ENCODE results near the gene LONRF2.

DNA sequence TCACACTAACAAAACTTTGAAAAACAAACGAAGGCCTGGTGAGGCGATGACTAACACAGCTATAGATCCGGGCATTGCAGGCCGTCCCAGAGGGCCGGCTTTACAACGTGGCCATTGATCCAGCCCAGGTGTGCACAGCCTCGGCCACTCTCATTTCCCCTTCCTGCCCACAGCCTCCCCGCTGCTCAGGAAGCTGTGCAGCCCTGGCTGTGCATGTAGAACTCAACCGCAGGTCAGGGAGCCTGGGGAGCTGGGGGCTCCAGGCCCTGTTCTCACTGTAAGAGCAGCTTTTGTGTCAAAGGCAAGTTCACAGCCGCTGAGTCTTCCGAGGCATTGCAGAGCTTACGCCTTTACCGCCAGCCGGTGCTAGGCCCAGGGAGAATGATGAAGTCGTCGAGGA, 87.2 kb downstream of the LONRF2 start:
- TF ChIP-seq EZH2phosphoT487 (IDR thresholded peaks at IDR 0.05; ENCODE audit: low read depth): no peak
- TF ChIP-seq, protein P1, sequence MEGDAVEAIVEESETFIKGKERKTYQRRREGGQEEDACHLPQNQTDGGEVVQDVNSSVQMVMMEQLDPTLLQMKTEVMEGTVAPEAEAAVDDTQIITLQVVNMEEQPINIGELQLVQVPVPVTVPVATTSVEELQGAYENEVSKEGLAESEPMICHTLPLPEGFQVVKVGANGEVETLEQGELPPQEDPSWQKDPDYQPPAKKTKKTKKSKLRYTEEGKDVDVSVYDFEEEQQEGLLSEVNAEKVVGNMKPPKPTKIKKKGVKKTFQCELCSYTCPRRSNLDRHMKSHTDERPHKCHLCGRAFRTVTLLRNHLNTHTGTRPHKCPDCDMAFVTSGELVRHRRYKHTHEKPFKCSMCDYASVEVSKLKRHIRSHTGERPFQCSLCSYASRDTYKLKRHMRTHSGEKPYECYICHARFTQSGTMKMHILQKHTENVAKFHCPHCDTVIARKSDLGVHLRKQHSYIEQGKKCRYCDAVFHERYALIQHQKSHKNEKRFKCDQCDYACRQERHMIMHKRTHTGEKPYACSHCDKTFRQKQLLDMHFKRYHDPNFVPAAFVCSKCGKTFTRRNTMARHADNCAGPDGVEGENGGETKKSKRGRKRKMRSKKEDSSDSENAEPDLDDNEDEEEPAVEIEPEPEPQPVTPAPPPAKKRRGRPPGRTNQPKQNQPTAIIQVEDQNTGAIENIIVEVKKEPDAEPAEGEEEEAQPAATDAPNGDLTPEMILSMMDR (IDR thresholded peaks at IDR 0.05; ENCODE audit: low read depth, low read length): no peak

Measured in OCI-LY3 (cell line).